GM23338 (cell line): ENCODE data around the gene RPS14. TPM values are rescaled to one million over a fixed set of nuclear protein-coding genes. Genes with fewer than 3 reads are reported as not detected.

Source experiments
- ATAC-seq: fragments of 200-7000 bp; cut with Tn5 transposase; 3 replicates; pipeline ENCODE4 v1.9.1; 2020
- DNase-seq: peaks from one replicate; pipeline ENCODE4 v3.0.0-alpha.2; 2015; ENCODE audit warnings: low spot score
- H2AFZ ChIP-seq: fragments of 200-600 bp; sonication (generic); 2 replicates; pipeline ENCODE4 v1.8.0; 2016; ENCODE audit warnings: antibody characterized with exemption, mild to moderate bottlenecking, moderate library complexity
- H3F3A ChIP-seq: fragments of 200-600 bp; sonication (generic); replicated peaks from 2 replicates; pipeline ENCODE4 v1.8.0; 2017; ENCODE audit warnings: antibody characterized with exemption, mixed run types, low read depth
- H3K27ac ChIP-seq: fragments of 200-600 bp; sonication (generic); 2 replicates; pipeline ENCODE4 v1.6.1; 2016; ENCODE audit warnings: low read depth
- H3K27me3 ChIP-seq: fragments of 200-600 bp; sonication (generic); 2 replicates; pipeline ENCODE4 v1.8.0; 2016; ENCODE audit warnings: mild to moderate bottlenecking, mixed run types, moderate library complexity; ENCODE audit not compliant: insufficient read depth
- H3K36me3 ChIP-seq: fragments of 200-600 bp; sonication (generic); 2 replicates; pipeline ENCODE4 v1.8.0; 2016; ENCODE audit warnings: mild to moderate bottlenecking; ENCODE audit not compliant: insufficient read depth
- H3K4me1 ChIP-seq: fragments of 200-600 bp; sonication (generic); 2 replicates; pipeline ENCODE4 v1.8.0; 2016; ENCODE audit warnings: mild to moderate bottlenecking, moderate library complexity; ENCODE audit not compliant: insufficient read depth
- H3K4me2 ChIP-seq: fragments of 200-600 bp; sonication (generic); 2 replicates; pipeline ENCODE4 v1.7.1; 2017; ENCODE audit warnings: mixed run types
- H3K4me3 ChIP-seq: fragments of 200-600 bp; sonication (generic); 2 replicates; pipeline ENCODE4 v1.6.1; 2016; ENCODE audit warnings: mixed run types
- H3K79me2 ChIP-seq: fragments of 200-600 bp; sonication (generic); replicated peaks from 2 replicates; pipeline ENCODE4 v1.8.0; 2017; ENCODE audit warnings: mild to moderate bottlenecking; ENCODE audit not compliant: insufficient read depth
- H3K9me2 ChIP-seq: fragments of 200-600 bp; sonication (generic); 2 replicates; pipeline ENCODE4 v1.8.0; 2017; ENCODE audit not compliant: insufficient read depth
- H4K20me1 ChIP-seq: fragments of 200-600 bp; sonication (generic); replicated peaks from 2 replicates; pipeline ENCODE4 v1.8.0; 2017; ENCODE audit warnings: mild to moderate bottlenecking; ENCODE audit not compliant: insufficient read depth
- H3K27ac Mint-ChIP-seq: 2 replicates; pipeline ENCODE4 v1.8.0; 2020; ENCODE audit warnings: inconsistent platforms, mild to moderate bottlenecking, moderate library complexity, mixed read lengths
- H3K27me3 Mint-ChIP-seq: 3 replicates; pipeline ENCODE4 v1.8.0; 2022; ENCODE audit warnings: low read depth, mild to moderate bottlenecking, moderate library complexity, mixed read lengths, inconsistent platforms; ENCODE audit not compliant: insufficient read depth, poor library complexity
- H3K36me3 Mint-ChIP-seq: 3 replicates; pipeline ENCODE4 v1.8.0; 2021; ENCODE audit warnings: low read depth, mild to moderate bottlenecking, inconsistent platforms, moderate library complexity, mixed read lengths
- H3K4me1 Mint-ChIP-seq: 3 replicates; pipeline ENCODE4 v1.8.0; 2020; ENCODE audit warnings: mild to moderate bottlenecking, inconsistent platforms, mixed read lengths
- H3K4me3 Mint-ChIP-seq: 3 replicates; pipeline ENCODE4 v1.8.0; 2021; ENCODE audit warnings: moderate library complexity, mild to moderate bottlenecking, inconsistent platforms, mixed read lengths
- H3K9me3 Mint-ChIP-seq: 3 replicates; pipeline ENCODE4 v1.8.0; 2020; ENCODE audit warnings: moderate library complexity, mild to moderate bottlenecking, inconsistent platforms, mixed read lengths
- CREB1 ChIP-seq: fragments of 250-450 bp; sonication (Bioruptor Pico); IDR thresholded peaks from 2 replicates; pipeline ENCODE4 v1.5.0; 2020; ENCODE audit warnings: low read depth, mild to moderate bottlenecking, moderate library complexity
- CTCF ChIP-seq, 2 experiments: fragments of 200-600 bp in 1 of 2; sonication (generic) in 1 of 2; conservative IDR thresholded peaks; 2 replicates each; pipeline versions ENCODE4 v1.5.1 to v1.6.1; 2016 to 2017; ENCODE audit warnings: antibody characterized with exemption in 2 of 2, low read depth in 2 of 2, mild to moderate bottlenecking in 2 of 2, moderate library complexity in 1 of 2
- EZH2 ChIP-seq: fragments of 200-600 bp; sonication (generic); IDR thresholded peaks from one replicate; pipeline ENCODE4 v1.8.0; 2017; ENCODE audit warnings: antibody characterized with exemption, mild to moderate bottlenecking, low read depth; ENCODE audit not compliant: unreplicated experiment
- EZH2phosphoT487 ChIP-seq: fragments of 200-600 bp; sonication (generic); IDR thresholded peaks from one replicate; pipeline ENCODE4 v1.8.1; 2018; ENCODE audit warnings: antibody characterized with exemption; ENCODE audit not compliant: unreplicated experiment
- NANOG ChIP-seq: IDR thresholded peaks from 2 replicates; pipeline ENCODE4 v1.6.1; 2016; ENCODE audit warnings: antibody characterized with exemption, borderline replicate concordance
- POLR2AphosphoS5 ChIP-seq: IDR thresholded peaks from 2 replicates; pipeline ENCODE4 v1.6.1; 2016; ENCODE audit warnings: antibody characterized with exemption, low read depth
- ZNF114 ChIP-seq: fragments of 250-450 bp; sonication (Bioruptor Pico); IDR thresholded peaks from 2 replicates; pipeline ENCODE4 v1.5.0; 2020; ENCODE audit warnings: mild to moderate bottlenecking, moderate library complexity
- ZNF331 ChIP-seq: fragments of 250-450 bp; sonication (Bioruptor Pico); IDR thresholded peaks from 2 replicates; pipeline ENCODE4 v1.5.0; 2020; ENCODE audit warnings: low read depth, mild to moderate bottlenecking, moderate library complexity
- ZNF462 ChIP-seq: fragments of 250-450 bp; sonication (Bioruptor Pico); IDR thresholded peaks from 2 replicates; pipeline ENCODE4 v1.5.0; 2020; ENCODE audit warnings: mild to moderate bottlenecking, moderate library complexity
- polyA plus RNA-seq: library from polyadenylated mRNA; unstranded; fragments of >200 nt; fragmentation: Nextera tagmentation; extraction: Ambion mirVana; gene quantifications from 2 replicates; pipeline ENCODE4 v1.2.1, GENCODE V29; 2016
- total RNA-seq: library from RNA; depleted of rRNA; stranded (reverse); fragments of >200 nt; shearing (Covaris generic); gene quantifications from 2 replicates; pipeline ENCODE4 v1.2.3, GENCODE V29; 2014

RPS14 gene
- total and polyA plus RNA-seq, 2 experiments from 2014 or later: 1,443 to 2,790 TPM

DNA sequence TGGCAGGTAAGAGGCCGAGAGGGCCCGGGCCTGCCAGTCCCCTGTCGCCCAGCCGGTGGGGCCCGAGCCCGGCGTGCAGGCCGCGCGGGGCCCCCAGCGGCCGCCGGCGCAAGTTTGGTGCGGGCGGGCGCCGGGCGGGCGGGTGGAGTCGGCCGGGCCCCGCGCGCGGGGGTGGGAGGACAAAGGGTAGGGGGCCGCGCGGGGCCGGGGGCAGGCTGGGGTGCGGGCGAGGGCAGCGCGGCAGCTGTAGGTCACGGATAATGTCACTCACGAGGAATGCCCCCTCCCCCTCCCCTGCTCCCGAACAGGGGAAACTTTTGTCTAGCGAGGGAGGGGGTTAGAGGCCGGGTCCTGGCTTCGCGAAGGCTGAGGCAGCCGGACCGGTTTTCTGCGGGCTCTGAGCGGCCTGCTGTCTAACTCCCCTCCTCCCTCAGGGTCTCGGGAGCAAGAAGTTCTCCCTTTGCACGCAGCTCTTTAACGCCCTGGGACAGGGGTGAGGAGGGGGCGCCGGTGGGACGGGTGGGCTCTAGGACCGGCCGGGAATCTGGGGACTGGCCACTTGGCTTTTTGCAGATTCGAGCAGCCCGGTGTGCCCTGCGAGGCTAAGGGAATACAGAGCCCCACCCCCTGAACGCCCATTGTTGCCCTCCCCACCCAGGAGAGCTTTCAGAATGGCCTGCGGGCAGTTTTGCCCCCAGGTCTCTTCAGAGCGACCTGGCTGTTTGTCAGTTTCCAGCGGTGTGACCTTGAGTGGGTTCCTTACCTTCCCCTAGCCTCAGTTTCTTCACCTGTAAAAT, 37.1 kb upstream of the RPS14 start:
- H3K4me3 Mint-ChIP-seq: peak overlapping the region; percentile 76
- peak; percentile 54 for ATAC-seq
- H3K9me2 ChIP-seq: no peaks in the 10 kb centered on the region
- H3K9me3 Mint-ChIP-seq: no peaks in the 10 kb centered on the region
- H2AFZ ChIP-seq: no peak overlapping the region
- H3K4me1 Mint-ChIP-seq: peaks cover 68% of the 10 kb centered on the region
- H3K27ac ChIP-seq: peak overlapping the region; percentile 96
- peaks cover 50% of the 10 kb centered on the region for H3K79me2 ChIP-seq
- peaks cover 15% of the 10 kb centered on the region for H3K27me3 Mint-ChIP-seq
- H4K20me1 ChIP-seq: peaks cover 29% of the 10 kb centered on the region
- peak overlapping the region; percentile 90 for H3K4me3 ChIP-seq
- peak; percentile 95 for DNase-seq
- no peaks in the 10 kb centered on the region; the same call in 1 of the 3 replicates for H3K36me3 Mint-ChIP-seq
- TF ChIP-seq EZH2phosphoT487 (no peak), ZNF462 (CRISPR knock-in tag) (no peak), ZNF331 (CRISPR knock-in tag) (no peak), ZNF114 (CRISPR knock-in tag) (no peak), EZH2 (no peak), CTCF (conservative IDR thresholded peaks at IDR 0.05; ENCODE audit: low read depth in 2 of 2) (no peak), CREB1 (CRISPR knock-in tag) (no peak), NANOG (no peak), POLR2AphosphoS5 (no peak)
- peaks cover 16% of the 10 kb centered on the region; the same call in 1 of the 2 replicates for H3F3A ChIP-seq
- peak overlapping the region; percentile 87 for H3K4me2 ChIP-seq
- peaks cover 53% of the 10 kb centered on the region for H3K4me1 ChIP-seq
- H3K27me3 ChIP-seq: no peaks in the 10 kb centered on the region
- no peaks in the 10 kb centered on the region for H3K36me3 ChIP-seq
- peak overlapping the region; percentile 60; the same call in 1 of the 2 replicates for H3K27ac Mint-ChIP-seq
